Stimulated activated CD8-positive, alpha-beta memory T cell treated with anti-CD3 and anti-CD28 coated beads, Interleukin-7, amount 100 ng/mL, for 1 hour (primary cell): Measurements from ENCODE around the gene SLC4A9.
"Not testable (repeated sequence)": the region's sequence is repeated elsewhere in the genome, so short reads cannot be mapped to it uniquely, and the experiment has no call there.

Experiments
- DNase-seq, 2 donors: peaks; one replicate each; pipeline ENCODE4 v3.0.0-alpha.2; 2020; ENCODE audit warnings: low read depth in 2 of 2

The SLC4A9 gene

DNA sequence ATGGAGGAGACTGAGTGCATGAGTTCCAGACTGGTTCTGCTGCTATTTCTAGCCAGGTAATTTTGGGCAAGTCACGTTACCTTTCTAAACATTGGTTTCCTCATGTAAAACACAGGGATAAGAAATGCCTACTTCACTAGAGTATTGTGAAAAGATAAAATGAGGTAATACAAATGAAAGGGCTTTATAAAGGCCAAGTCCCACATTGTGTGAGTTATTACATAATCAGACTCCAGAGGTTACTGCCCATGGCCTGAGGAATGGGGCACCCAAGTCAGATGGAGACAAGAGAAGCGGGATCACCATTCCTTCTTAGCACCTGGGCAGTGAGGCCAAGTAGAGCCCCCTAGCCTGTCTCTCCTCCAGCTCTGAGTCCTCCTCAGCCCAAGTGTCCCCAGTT lies 21.1 kb upstream of the SLC4A9 start:
- DNase-seq, result no peak

DNA sequence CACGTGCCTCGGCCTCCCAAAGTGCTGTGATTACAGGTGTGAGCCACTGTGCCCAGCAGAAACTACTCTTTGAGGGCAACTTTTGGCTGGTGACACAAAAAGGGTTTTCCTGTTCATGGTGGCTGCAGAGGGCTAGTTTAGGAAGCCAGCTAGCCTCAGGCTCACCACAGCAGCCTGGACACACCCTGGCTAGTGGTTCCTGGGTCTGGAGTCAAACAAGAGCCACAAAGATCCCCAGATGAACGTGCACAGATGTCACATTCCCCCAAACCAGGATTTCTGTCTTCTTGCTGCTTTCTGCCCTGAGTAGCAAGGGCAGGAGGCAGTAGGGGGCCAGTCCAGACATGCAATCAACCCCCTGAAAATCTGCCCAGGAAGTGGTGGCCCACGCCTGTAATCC lies 20.4 kb upstream of the SLC4A9 start:
- no peak for DNase-seq

DNA sequence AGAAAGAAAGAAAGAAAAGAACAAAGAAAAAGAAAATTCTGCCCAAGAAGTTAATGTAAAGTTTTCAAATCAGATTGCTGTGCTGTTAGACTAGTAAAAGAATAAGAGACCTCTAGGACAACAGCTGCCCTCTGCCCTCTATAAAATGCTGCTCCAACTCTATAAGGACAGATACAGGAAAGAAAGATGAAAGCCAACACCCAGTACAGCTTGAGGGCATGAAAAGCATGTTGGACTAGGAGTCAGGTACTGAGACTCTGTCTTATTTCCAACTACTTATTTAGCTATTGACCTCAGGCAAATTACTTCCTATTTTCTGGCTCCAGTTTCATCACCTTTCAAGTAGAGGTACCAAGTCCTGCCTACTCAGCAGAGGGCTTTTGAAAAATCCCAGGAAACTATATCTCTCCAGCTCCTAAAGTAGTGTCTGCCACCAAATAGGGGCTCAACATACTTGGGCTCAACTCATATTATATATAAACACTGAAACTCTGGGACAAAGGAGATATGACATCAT lies 19.3 kb upstream of the SLC4A9 start:
- DNase-seq, result no peak

DNA sequence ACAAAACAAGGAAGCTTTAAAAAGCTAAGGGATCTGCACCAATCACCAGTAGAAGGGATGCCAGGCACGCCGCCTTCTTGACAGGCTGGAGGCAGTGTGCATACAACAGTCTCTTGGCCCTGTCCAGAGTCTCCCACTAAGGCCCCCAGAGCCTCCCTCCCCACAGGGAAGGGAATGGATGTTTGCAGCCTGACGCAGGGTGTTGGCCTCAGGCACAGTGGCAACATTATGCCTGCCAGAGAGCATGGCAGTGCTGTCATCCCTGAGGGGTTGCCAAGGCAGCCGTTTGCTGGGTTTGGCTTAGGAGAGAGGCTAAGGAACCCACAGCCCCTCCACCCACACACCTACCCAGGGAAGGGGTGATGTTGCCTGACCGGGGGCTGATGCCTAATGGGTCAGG lies 18.4 kb upstream of the SLC4A9 start:
- DNase-seq, result no peak

DNA sequence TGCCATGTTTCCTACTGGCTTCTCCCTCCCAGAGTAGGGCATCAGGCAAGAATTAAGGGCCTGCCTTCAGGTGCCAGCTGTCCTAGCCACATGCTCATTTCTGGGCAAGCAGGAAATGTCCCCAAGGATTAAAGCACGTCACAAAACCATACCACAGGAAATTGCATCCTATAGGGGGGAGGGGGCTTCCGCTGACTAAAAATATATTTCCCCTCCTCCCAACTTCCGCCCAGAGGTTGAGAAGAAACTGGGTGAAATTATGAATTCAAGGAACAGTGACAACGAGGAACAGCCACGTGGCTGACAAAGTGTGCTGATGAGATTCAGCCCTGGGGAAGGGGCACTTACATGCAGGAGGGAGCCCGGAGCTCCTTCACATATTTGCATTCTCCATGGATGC lies 17.7 kb upstream of the SLC4A9 start:
- no peak for DNase-seq

DNA sequence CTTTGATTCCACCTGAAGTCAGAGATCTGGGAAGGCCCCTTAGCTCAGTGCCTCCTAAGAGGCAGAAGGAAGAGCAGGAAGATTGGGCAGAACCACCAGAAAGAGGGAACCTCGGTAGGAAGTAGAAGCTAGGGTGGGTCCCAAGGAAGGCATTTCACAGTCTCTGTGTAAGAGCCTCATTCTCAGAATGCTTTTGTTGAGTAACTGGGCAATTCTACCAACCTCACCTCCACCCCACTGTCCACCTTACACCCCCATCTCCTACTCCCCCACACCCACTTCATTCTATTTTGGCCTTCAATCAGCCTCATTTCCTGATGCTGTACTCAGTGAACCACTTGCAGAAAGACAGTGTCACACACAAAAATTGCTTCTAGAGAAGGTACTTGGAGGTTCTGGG lies 17.1 kb upstream of the SLC4A9 start:
- no peak for DNase-seq

DNA sequence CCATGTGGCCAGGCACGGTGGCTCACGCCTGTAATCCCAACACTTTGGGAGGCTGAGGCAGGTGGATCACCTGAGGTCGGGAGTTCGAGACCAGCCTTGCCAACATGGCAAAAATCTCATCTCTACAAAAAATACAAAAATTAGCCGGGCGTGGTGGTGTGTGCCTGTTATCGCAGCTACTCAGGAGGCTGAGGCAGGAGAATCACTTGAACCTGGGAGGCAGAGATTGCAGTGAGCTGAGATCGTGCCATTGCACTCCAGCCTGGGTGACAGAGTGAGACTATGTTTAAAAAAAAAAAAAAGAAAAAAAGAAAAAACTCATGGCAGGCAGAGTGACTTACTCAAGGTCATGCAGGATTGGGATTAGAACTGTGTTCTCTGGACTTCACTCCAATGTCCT lies 16.1 kb upstream of the SLC4A9 start:
- not testable (repeated sequence) for DNase-seq

DNA sequence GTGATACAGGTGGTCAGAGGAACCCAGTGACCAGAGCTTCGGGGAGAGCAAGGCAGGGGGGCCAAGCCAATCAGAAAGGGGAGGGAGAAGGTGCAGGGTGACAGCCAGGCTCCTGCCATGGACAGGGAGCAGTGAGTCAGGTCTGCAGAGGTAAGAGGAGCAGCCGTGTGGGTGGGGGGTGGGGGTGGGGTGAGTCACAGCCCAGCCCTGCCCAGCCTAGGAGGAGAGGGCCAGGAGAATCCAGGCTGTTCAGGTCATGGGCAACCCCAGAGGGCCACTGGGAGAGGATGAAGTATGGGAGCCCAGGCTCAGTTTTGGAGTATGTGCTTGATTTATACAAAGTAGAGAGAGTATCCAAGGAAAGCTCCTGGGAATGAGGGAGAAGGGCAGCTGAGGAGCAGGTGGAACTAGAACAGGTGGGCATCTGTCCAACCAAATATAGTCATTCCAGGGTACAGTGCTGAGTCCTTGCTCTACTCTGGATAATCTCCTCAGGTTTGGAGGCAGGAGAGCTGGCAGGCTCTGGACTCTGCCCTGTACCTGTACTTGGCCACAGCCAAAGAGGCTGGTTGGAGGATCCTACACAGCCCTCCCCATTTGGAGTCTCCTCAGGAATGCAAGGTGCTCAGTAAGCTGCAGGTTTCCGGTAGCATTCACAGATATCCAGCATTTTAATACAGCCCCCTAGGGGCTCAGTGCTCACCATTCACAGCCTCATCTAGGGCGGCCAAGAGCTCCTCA lies 15.1 kb upstream of the SLC4A9 start:
- no peak for DNase-seq

DNA sequence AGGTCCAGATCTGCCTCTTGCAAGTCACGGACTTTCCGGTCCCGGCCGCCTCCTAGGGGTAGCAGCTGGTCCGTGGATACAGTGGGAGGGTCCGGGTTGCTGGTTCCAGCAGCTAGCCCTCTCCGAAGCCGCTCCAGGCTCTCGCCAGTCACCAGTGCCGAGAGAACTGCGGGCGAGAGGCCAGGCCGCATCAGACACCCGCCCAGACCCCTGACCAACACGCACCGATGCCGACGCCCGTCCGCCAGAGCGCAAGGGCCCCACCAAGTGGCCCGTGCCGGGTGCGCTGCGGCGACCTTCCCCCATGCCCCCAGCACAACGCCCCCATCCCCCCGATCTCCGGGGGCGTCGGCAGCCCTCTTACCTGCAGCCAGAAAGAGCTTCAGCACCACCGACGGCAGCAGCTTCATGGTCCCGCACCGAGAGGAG lies 14.1 kb upstream of the SLC4A9 start:
- no peak for DNase-seq

DNA sequence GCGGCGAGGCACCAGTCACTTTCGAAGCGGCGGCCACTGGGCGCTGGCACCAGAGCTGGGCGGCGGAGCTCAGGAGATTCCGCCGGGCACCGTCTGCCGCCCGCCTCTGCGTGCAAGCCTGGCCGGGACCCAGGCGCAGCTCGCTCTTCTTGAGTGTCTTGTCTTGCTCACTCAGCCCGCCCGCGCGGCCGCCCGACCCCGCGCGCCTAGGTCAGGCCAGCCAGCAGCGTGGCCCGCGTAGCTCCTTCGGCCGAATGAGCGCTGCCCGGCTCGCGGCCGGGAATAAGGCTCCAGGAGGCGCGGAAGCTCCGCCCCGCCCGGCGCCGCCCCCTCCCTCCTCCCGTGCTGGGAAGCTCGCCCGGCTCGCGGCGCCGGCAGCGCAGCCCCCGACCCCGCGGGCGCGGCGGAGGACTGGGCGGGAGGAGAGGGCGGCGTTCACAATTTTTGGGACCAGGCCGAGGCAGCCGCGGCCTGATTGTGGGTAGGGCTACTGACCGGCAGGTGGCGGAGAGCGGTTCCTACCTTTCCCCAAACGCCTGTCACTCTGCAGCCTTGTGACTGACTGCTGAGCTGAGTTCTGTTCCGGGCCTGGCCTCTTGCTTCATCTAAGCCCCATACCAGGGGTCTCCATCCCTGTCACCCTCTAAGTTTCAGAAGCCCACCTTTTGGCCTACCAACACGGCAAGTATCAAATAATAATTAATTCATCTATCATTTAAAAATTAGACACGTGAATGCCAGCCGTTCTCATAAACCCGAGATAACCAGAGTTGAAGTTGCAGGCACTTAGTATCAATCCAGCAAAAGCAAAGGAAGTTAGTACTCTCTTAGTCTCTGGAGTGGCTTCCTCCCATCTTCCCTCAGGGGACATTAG lies 13.4 kb upstream of the SLC4A9 start, which contains the start of gene HBEGF:
TSS of gene HBEGF (minus strand) at position 256 of the 874 bp plus-strand sequence. CDS start 275 bp downstream, outside the sequence.
- DNase-seq, result peak in 1 of 2 donors; percentile 17

DNA sequence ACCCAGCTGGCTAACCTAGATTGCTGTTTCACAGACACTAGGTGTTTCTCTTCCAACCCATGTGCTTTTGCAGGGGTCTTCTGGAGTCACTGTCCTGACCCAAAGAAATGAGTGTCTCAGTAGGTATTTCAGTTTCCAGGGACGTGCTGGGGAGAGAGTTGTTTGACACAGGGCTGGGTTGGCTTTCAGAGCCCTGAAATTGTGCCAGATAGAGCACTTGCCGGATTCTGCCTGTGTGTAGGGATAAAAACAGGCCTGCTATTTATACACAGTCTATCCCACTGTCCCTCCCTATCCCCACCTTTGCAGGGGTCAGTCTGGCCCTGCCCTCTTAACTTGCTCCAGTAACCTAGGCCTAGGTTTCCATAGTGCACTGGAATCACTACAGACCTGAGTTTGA lies 12.6 kb upstream of the SLC4A9 start:
- DNase-seq, result no peak

DNA sequence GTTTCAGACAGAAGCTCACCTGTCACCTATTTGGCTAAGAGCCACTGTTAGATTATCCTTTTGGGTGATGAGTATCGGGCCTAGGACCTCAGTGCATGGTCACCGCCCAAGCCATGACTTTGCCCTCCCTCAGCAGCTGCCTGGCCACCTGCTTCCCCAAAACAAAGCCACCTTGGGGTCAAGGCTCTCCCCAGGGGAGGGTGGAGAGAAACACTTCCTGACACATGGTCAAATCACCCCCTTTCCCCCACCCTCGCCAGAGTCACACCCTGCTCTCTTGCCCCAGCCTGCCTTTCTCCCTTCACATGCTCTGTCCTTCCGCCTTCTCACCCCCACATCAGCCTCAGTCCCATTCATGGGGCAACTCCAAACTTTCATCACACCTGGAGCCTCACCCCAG lies 11.9 kb upstream of the SLC4A9 start:
- DNase-seq, result no peak

DNA sequence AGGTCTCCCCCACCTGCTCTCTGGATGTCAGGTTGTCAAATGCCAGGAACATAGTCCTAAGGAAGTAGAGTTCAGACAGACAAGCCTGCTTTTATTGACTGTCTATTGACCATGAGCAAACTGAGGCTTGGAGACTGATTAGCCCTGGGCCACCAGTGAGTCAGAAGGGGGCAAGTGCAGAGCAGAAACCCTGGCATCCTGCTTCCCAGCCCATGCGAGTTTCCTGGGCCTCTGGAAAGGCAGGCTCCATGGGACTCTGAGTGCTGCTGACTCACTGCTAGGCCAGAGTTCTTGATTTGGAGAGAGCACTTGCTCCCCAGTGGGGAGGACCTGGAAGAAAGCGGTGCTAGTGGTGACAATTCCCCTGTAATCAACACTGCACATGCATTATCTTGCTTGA lies 10.8 kb upstream of the SLC4A9 start:
- no peak for DNase-seq

DNA sequence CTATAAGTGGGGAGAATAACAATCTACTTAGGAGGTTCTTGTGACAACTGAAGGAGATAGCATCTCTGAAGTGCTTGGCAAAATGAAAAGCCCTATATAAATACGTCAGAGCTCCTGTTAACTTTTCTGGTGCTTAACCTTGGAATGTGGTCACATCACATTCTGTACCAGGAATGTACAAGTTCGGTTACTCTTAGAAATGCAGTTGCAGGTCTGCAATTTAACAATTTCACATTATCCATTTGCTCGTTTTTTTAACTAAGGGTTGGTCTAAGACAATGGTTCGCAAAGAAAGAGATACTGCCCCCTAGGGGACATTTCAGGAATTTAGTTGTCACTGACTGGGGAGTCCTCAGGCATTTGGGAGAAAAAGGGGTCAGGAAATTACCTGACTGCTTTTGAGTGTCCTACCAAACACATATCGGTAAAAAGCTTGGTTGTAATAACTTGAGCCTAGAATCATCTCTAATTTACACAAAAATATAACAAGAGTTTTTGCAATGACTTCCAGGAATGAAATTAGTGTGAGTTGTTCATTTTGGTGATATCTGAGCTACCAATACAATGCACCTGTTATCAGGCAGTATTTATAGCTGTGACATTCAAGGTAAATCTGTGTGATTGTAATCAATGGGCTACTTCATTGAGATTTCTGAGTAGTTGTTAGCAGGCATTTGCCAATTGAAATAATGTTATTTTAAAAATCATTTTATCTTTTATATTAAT lies 8.2 kb upstream of the SLC4A9 start:
- DNase-seq, result peak in 1 of 2 donors; percentile 16

DNA sequence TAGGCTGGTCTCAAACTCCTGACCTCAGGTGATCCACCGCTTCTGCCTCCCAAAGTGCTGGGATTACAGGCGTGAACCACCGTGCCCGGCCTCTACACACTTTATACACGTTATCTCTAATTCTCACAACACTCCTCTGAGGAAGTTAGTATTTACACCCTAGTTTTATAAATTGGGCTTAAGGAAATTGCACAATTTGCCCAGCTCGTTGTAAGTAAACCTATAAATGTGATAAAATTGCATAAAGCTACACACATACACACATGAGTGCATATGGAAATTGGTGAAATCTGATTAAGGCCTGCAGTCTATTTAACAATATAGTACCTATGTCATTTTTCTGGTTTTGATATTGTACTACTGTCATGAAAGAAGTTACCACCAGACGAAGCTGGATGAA lies 4.4 kb upstream of the SLC4A9 start:
- DNase-seq, result no peak

DNA sequence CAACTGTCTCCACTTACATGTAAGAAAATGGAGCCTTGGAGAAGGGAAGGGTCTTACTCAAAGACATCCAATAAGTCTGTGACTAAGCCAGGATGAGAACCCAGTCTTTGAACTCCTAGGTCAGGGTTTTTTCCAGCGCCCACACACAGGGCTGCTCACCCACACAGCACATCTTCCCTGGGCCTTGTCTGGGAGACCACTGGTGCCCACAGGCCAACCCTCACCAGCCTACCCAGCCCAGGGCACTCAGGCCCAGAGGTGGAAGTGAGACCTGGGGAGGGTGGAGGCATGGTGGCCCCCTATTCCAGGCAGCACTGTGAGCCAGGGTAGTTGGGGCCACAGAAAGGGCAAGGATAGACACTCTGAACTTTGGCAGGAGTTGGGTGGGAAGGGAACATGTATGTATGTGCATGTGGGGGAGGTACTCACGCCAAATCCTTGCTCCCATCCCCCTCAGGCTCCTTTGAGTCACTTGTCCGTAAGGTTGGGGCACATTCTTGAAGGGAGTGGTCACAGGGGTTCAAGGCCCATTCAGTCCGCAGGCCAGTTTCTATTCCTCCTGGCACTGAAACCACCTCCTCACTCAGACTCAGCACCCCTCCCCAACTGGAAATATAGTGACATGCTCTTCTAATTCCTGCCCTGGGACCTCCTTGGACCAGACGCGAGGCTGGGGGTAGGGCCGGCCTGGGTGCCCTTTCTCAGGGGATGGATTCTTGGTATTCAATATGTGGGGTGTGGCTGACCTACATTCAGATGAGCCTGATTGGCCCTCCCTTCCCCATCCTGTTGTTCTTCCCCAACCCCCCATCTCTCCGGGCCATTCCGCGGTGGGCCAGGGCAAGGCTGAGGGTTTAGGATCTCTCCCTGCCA lies 2.9 kb upstream of the SLC4A9 start:
- DNase-seq, result no peak

DNA sequence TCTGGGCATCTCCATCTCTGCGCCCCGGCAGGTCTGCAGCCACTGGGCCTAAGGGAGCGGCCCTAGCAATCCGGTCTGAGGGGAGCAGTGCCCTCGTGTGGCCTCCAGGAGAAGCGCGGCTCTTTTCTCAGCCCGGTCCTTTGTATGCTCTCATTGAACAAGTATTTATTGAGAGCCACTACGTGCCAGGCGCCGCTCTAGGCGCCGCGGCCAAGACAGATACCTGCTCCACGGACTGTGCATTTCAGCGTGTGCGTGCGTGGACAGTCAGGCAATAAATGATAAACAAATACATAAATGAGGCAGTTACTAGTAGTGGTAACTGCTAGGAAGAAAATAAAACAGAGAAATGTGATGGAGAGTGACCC lies 2.3 kb upstream of the SLC4A9 start:
- DNase-seq, result peak; percentile 29 to 52

DNA sequence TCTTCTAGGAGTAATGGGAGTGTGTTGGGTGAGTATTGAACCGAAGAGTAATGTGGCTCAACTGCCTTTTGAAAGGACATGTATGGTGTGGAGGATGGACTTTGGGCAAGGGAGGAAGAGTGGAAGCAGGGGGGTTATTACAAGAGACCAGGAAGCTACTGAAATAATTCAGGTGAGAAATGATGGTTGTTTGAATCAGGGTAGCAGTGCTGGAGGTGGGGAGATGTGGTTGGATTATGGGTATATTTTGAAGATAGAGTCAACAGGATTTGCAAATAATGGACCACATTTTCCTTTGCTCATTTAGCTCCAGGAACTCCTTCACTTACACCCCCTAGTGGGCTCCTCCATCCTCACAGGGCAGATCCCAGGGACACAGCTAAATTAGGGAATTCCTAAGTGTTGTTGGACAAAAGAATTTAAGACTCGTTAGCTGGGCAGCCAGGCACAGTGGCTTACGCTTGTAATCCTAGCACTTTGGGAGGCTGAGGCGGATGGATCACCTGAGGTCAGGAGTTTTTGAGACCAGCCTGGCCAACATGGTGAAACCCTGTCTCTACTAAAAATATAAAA lies 1.2 kb upstream of the SLC4A9 start:
- no peak for DNase-seq

DNA sequence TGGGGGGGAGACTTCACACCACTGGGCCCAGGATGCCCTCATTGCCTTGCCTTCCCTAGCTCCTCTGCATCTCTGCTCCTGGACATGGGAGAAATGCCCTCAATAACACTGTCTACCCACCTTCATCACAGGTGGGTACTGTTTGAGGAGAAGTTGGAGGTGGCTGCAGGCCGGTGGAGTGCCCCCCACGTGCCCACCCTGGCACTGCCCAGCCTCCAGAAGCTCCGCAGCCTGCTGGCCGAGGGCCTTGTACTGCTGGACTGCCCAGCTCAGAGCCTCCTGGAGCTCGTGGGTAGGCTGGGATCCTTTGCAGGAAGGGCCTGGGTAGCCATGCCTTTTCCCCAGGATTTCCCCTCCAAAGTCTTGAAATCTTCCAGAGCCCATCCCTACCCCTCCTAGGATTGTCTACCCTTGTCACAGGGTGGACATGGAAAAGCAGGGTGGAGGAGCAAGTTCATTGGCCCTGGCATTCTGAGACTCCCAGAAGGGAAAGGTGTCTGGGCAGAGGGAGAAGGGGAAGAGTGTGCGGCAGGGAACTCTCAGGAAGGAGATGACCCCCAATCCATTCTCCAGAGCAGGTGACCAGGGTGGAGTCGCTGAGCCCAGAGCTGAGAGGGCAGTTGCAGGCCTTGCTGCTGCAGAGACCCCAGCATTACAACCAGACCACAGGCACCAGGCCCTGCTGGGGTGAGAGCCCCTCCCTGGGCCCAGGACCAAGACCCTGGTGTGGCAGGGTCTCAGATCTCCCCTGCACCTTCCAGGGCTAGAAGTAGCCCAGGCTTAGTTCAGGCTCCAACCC lies 886 bp downstream of the SLC4A9 start:
- DNase-seq, result no peak

DNA sequence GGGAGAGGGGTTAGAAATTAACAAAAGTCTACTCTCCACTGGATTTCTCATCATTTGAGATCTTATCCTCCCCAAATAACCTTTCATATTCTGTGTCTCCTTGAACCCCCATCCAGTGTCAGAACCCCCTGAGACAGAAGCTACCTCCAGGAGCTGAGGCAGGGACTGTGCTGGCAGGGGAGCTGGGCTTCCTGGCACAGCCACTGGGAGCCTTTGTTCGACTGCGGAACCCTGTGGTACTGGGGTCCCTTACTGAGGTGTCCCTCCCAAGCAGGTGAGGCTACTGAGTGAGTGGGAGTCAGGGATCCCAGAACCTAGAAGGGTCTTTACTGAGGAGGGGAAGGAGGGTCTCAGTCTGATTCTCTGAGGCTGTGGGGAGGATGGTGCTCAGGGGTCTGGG lies 1.9 kb downstream of the SLC4A9 start:
- DNase-seq, result no peak
